ENCODE measurements around the gene CPNE9. TPM values are rescaled to one million over a fixed set of nuclear protein-coding genes. Genes with fewer than 3 reads are reported as not detected.

The CPNE9 gene
- total RNA-seq, 1 experiment from 2014 or later = 3.5 TPM

- Mint-ChIP-seq H3K36me3 (ENCODE audit: insufficient read depth in 1 of 3, low read depth in 3 of 3) (peaks cover 0 to 13% (median 0%) of the 10 kb centered on the region in 3 experiments; a peak in 1 of 7 replicates), H3K27ac (no peak overlapping the region; a peak in 1 of 7 replicates), H3K27me3 (ENCODE audit: low read depth) (peaks cover 21% of the 10 kb centered on the region), H3K4me3 (peak overlapping the region; percentile 33 to 62; a peak in 4 of 5 replicates), H3K4me1 (peaks cover 3 to 16% of the 10 kb centered on the region in 2 experiments; a peak in 3 of 4 replicates), H3K9me3 (no peaks in the 10 kb centered on the region)
- H2BK120ac ChIP-seq (ENCODE audit: low read depth, low read length, poor library complexity, severe bottlenecking) = no peak overlapping the region
- H3K14ac ChIP-seq (ENCODE audit: insufficient read depth, low read length) = no peak overlapping the region
- H3K4me2 ChIP-seq (ENCODE audit: insufficient read depth, insufficient read length, low read length) = no peak overlapping the region
- H3K56ac ChIP-seq (ENCODE audit: insufficient read length, low read depth, low read length) = no peak overlapping the region
- no peak overlapping the region for H4K5ac ChIP-seq (ENCODE audit: insufficient read length, low read depth, low read length)
- H2AFZ ChIP-seq (ENCODE audit: low read length) = no peak overlapping the region
- H3K79me2 ChIP-seq (ENCODE audit: insufficient read depth, low read length) = no peaks in the 10 kb centered on the region
- H4K20me1 ChIP-seq (ENCODE audit: control insufficient read depth, insufficient read depth, insufficient read length) = no peaks in the 10 kb centered on the region
- no peaks in the 10 kb centered on the region for H3K79me1 ChIP-seq (ENCODE audit: insufficient read depth, low read depth, low read length, poor library complexity, severe bottlenecking)
- H4K91ac ChIP-seq (ENCODE audit: insufficient read length, low read depth, low read length) = no peak overlapping the region
- H2BK5ac ChIP-seq (ENCODE audit: insufficient read length, low read length) = no peak overlapping the region
- no peak overlapping the region for H3K27ac ChIP-seq (ENCODE audit: insufficient read length, low read depth, low read length)
- no peak overlapping the region for H4K8ac ChIP-seq (replicated peaks; ENCODE audit: insufficient read length, low read depth, low read length)
- H2AK5ac ChIP-seq (ENCODE audit: insufficient read length, low read length) = no peak overlapping the region
- no CpG with 5 or more reads among the region's 4 CpGs for WGBS (ENCODE audit: extremely low coverage, insufficient read length, low lambda C conversion rate)
- H3K23me2 ChIP-seq (ENCODE audit: insufficient read length, low read depth, low read length, poor library complexity, severe bottlenecking) = peaks cover 11% of the 10 kb centered on the region
- no peak for DNase-seq
- no peak overlapping the region for H2BK12ac ChIP-seq (ENCODE audit: insufficient read length, low read depth, low read length)
- H3K27me3 ChIP-seq (ENCODE audit: insufficient read depth, low read length) = peaks cover 3% of the 10 kb centered on the region; the same call in 1 of the 2 replicates
- TF ChIP-seq CTCF (conservative IDR thresholded peaks at IDR 0.05) = no peak
- H3K9ac ChIP-seq (ENCODE audit: extremely low read depth, insufficient read length, low read length) = no peak overlapping the region
- H2BK15ac ChIP-seq (ENCODE audit: low read depth, low read length) = no peak overlapping the region
- no peak overlapping the region for H3K4ac ChIP-seq (ENCODE audit: low read depth, low read length)
- no peak overlapping the region for H2BK20ac ChIP-seq (ENCODE audit: low read depth, low read length, poor library complexity, severe bottlenecking)
- no peaks in the 10 kb centered on the region for H3K9me3 ChIP-seq (ENCODE audit: control insufficient read depth, low read depth, low read length)
- H3K23ac ChIP-seq (ENCODE audit: insufficient read length, low read depth, low read length) = no peak overlapping the region
- no peaks in the 10 kb centered on the region for H3K4me1 ChIP-seq (ENCODE audit: insufficient read depth, low read length)
- no peak overlapping the region for H3K18ac ChIP-seq (ENCODE audit: insufficient read length, low read depth, low read length)
- no peak overlapping the region for H3T11ph ChIP-seq (ENCODE audit: low read length)
Measured at GRCh38 chr3:9703240-9703639, 393 bp upstream of the CPNE9 start.

Measured in H9 (cell line).